ENCODE data around the gene FIP1L1. TPM values are rescaled to one million over a fixed set of nuclear protein-coding genes. Genes with fewer than 3 reads are reported as not detected.

The FIP1L1 gene
- total RNA-seq, 2 experiments from 2014 or later: 50.9 to 53.1 TPM

DNA sequence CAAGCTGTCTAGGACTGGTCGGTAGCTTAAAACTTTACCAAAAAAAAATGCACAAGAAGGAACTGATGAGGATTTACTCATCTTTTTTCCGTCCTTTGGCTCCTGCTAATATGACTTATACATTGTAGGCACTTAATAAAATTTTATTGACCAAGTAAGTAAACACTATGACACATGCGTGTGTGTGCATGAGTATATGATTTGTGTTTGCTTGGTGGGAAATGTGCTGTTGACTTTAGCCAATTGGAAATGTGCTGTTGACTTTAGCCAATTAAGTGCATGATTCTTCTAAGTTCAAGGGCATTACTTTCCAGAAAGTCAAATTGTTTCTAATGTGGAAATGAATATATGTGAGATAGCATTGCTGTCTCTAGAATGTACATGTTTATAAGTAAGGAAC, 78.3 kb downstream of the FIP1L1 start:
- H3K27ac Mint-ChIP-seq: no peak overlapping the region
- ChIA-PET CTCF (no interaction called here), POLR2A (interaction anchor here (1.3 kb wide), 1 partner anchor 744 kb away, joined by 3 read pairs; no protein-coding TSS in a partner anchor)
- Histone ChIP-seq H3K27me3 (ENCODE audit: control insufficient read depth in 1 of 2, insufficient read depth in 2 of 2, low read length in 2 of 2) (no peaks in the 10 kb centered on the region), H3K4me3 (ENCODE audit: low read length) (no peak overlapping the region), H3K4me1 (ENCODE audit: insufficient read depth, low read length) (no peaks in the 10 kb centered on the region), H3K27ac (ENCODE audit: low read depth in 1 of 2, low read length in 2 of 2) (no peak overlapping the region), H3K36me3 (ENCODE audit: insufficient read depth, low read length) (peaks cover 75% of the 10 kb centered on the region), H3K9me3 (ENCODE audit: control insufficient read depth in 1 of 2, insufficient read depth in 1 of 2, low read length in 2 of 2) (no peaks in the 10 kb centered on the region)
- no peaks in the 10 kb centered on the region for H3K27me3 Mint-ChIP-seq
- H3K36me3 Mint-ChIP-seq (ENCODE audit: low read depth): peaks cover 94% of the 10 kb centered on the region
- H3K4me3 Mint-ChIP-seq: no peak overlapping the region
- TF ChIP-seq, protein P1, sequence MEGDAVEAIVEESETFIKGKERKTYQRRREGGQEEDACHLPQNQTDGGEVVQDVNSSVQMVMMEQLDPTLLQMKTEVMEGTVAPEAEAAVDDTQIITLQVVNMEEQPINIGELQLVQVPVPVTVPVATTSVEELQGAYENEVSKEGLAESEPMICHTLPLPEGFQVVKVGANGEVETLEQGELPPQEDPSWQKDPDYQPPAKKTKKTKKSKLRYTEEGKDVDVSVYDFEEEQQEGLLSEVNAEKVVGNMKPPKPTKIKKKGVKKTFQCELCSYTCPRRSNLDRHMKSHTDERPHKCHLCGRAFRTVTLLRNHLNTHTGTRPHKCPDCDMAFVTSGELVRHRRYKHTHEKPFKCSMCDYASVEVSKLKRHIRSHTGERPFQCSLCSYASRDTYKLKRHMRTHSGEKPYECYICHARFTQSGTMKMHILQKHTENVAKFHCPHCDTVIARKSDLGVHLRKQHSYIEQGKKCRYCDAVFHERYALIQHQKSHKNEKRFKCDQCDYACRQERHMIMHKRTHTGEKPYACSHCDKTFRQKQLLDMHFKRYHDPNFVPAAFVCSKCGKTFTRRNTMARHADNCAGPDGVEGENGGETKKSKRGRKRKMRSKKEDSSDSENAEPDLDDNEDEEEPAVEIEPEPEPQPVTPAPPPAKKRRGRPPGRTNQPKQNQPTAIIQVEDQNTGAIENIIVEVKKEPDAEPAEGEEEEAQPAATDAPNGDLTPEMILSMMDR (IDR thresholded peaks at IDR 0.05): no peak
- DNase-seq (no peak), ATAC-seq (ENCODE audit: poor library complexity) (no peak)
- no peaks in the 10 kb centered on the region for H3K9me3 Mint-ChIP-seq
- H3K4me1 Mint-ChIP-seq (ENCODE audit: low read depth): no peaks in the 10 kb centered on the region
- intact Hi-C loops (cut with DNase I, micrococcal nuclease): no loop called here

DNA sequence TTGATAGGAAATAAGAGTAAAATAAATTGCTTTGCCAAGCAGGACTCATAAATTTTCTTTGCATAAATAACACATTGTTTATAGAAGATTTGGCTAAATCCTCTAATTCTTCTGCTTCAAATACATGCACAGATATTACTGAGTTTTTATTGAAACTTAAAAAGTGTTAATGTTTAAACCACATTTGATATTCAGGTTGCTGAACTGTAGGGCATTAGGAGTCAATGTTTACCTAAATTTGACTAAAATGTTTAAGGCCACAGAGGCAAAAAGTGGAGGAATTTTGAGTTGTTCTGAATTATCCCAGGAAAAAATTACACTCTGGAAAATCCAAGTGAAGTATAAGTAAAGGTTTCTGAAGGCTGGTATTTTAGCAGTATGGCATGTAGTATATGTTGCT, 78.7 kb downstream of the FIP1L1 start:
- H3K27ac ChIP-seq (ENCODE audit: low read depth in 1 of 2, low read length in 2 of 2): no peak overlapping the region
- ChIA-PET POLR2A (no interaction called here), CTCF (no interaction called here)
- TF ChIP-seq, protein P1 (IDR thresholded peaks at IDR 0.05): no peak
- H3K4me3 Mint-ChIP-seq: no peak overlapping the region
- no peak overlapping the region for H3K4me3 ChIP-seq (ENCODE audit: low read length)
- H3K4me1 ChIP-seq (ENCODE audit: insufficient read depth, low read length): no peaks in the 10 kb centered on the region
- intact Hi-C loops (cut with DNase I, micrococcal nuclease): no loop called here
- H3K4me1 Mint-ChIP-seq (ENCODE audit: low read depth): no peaks in the 10 kb centered on the region
- no peak for ATAC-seq (ENCODE audit: poor library complexity)
- H3K27me3 ChIP-seq (ENCODE audit: control insufficient read depth in 1 of 2, insufficient read depth in 2 of 2, low read length in 2 of 2): no peaks in the 10 kb centered on the region
- DNase-seq: no peak
- peaks cover 79% of the 10 kb centered on the region for H3K36me3 ChIP-seq (ENCODE audit: insufficient read depth, low read length)
- no peaks in the 10 kb centered on the region for H3K9me3 Mint-ChIP-seq
- no peak overlapping the region for H3K27ac Mint-ChIP-seq
- peaks cover 94% of the 10 kb centered on the region for H3K36me3 Mint-ChIP-seq (ENCODE audit: low read depth)
- H3K27me3 Mint-ChIP-seq: no peaks in the 10 kb centered on the region
- no peaks in the 10 kb centered on the region for H3K9me3 ChIP-seq (ENCODE audit: control insufficient read depth in 1 of 2, insufficient read depth in 1 of 2, low read length in 2 of 2)

DNA sequence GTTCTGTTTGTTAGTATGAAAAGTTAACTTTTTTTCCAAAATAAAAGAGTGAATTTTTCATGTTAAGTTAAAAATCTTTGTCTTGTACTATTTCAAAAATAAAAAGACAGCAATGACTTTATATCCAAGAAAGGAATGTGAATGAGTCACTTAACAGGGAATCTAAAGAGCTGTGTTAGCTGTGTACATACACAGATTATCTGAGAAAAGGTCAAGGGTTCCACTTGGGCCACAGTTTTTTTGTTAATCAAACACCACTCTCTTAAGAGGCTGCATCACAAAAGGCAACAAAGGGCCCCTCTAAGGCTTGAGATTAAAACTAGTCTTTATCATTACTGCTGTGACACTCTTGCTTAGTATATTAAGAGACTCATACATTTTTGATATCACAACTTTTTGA, 82.1 kb downstream of the FIP1L1 start:
- Mint-ChIP-seq H3K4me1 (ENCODE audit: low read depth) (no peaks in the 10 kb centered on the region), H3K4me3 (no peak overlapping the region), H3K27ac (no peak overlapping the region), H3K36me3 (ENCODE audit: low read depth) (peaks cover 91% of the 10 kb centered on the region), H3K27me3 (no peaks in the 10 kb centered on the region), H3K9me3 (no peaks in the 10 kb centered on the region)
- Histone ChIP-seq H3K4me3 (ENCODE audit: low read length) (no peak overlapping the region), H3K27me3 (ENCODE audit: control insufficient read depth in 1 of 2, insufficient read depth in 2 of 2, low read length in 2 of 2) (no peaks in the 10 kb centered on the region), H3K9me3 (ENCODE audit: control insufficient read depth in 1 of 2, insufficient read depth in 1 of 2, low read length in 2 of 2) (no peaks in the 10 kb centered on the region), H3K4me1 (ENCODE audit: insufficient read depth, low read length) (no peaks in the 10 kb centered on the region), H3K27ac (ENCODE audit: low read depth in 1 of 2, low read length in 2 of 2) (no peak overlapping the region), H3K36me3 (ENCODE audit: insufficient read depth, low read length) (peaks cover 70% of the 10 kb centered on the region)
- TF ChIP-seq, protein P1 (IDR thresholded peaks at IDR 0.05): no peak
- intact Hi-C loops (cut with DNase I, micrococcal nuclease): no loop called here
- ATAC-seq (ENCODE audit: poor library complexity) (no peak), DNase-seq (no peak)
- ChIA-PET POLR2A (no interaction called here), CTCF (interaction anchor here (0.7 kb wide), 1 partner anchor 1027 kb away, joined by 3 read pairs; no protein-coding TSS in a partner anchor)
